ENCODE data around the gene ONECUT3.
"Not testable (repeated sequence)": the region's sequence is repeated elsewhere in the genome, so short reads cannot be mapped to it uniquely, and the experiment has no call there.

The ONECUT3 gene

DNA sequence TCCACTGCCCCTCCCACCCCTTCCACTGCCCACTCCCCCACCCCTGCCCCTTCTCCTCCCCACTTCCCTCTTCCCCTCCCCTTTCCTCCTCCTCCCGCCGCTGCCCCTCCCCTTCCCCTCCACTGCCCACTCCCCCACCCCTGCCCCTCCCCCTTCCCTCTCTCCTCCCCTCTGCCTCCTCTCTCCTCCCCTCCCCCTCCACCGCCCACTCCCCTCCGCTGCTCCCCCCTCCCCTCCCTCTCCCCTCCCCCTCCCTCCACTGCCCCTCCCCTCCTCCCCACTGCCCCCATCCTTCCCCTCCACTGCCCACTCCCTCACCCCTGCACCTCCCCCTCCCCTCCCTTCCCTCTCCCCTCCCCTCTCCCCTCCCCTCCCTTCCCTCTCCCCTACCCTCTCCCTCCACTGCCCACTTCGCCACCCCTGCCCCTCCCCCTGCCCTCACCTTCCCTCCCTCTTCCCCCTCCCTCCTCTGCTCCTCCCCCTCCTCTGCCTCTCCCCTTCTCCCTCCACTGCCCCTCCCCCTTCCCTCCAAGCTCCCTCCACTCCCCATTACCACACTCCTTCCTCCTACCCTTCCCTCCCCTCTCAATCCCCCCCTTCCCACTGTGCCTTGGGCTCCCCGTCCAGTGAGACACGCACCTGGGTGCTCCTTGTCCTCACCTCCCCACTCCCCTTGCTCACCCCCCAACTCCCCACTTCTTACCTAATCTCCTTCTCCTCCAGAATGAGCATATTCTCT is 36.9 kb downstream of the ONECUT3 start:
- Mint-ChIP-seq H3K27me3 (ENCODE audit: low read depth) (peaks cover 52% of the 10 kb centered on the region), H3K27ac (no peak overlapping the region), H3K9me3 (no peaks in the 10 kb centered on the region), H3K4me1 (no peaks in the 10 kb centered on the region), H3K4me3 (no peak overlapping the region), H3K36me3 (ENCODE audit: low read depth) (no peaks in the 10 kb centered on the region)
- no peak for TF ChIP-seq CTCF (IDR thresholded peaks at IDR 0.05; ENCODE audit: unreplicated experiment in 3 of 3)

- Mint-ChIP-seq H3K4me1 (no peaks in the 10 kb centered on the region), H3K9me3 (no peaks in the 10 kb centered on the region), H3K4me3 (no peak overlapping the region), H3K27ac (no peak overlapping the region), H3K27me3 (ENCODE audit: low read depth) (peaks cover 48% of the 10 kb centered on the region), H3K36me3 (ENCODE audit: low read depth) (no peaks in the 10 kb centered on the region)
- no peak for TF ChIP-seq CTCF (IDR thresholded peaks at IDR 0.05; ENCODE audit: unreplicated experiment in 3 of 3)
These were observed 38.6 kb downstream of the ONECUT3 start for GRCh38 chr19:1791879-1792278.

- TF ChIP-seq CTCF (IDR thresholded peaks at IDR 0.05; ENCODE audit: unreplicated experiment in 3 of 3): no peak
- H3K36me3 Mint-ChIP-seq (ENCODE audit: low read depth): no peaks in the 10 kb centered on the region
These were observed 41.3 kb downstream of the ONECUT3 start for GRCh38 chr19:1794424-1795172.

GRCh38 chr19:1796395-1797142 is 43.3 kb downstream of the ONECUT3 start:
- Mint-ChIP-seq H3K4me1 (no peaks in the 10 kb centered on the region), H3K9me3 (no peaks in the 10 kb centered on the region), H3K27ac (no peak overlapping the region), H3K4me3 (no peak overlapping the region), H3K27me3 (ENCODE audit: low read depth) (peaks cover 22% of the 10 kb centered on the region), H3K36me3 (ENCODE audit: low read depth) (no peaks in the 10 kb centered on the region)
- TF ChIP-seq CTCF (IDR thresholded peaks at IDR 0.05; ENCODE audit: unreplicated experiment in 3 of 3): no peak

More at GRCh38 chr19:1794424-1795172, 41.3 kb downstream of the ONECUT3 start:
- H3K4me3 Mint-ChIP-seq: no peak overlapping the region
- no peak overlapping the region for H3K27ac Mint-ChIP-seq
- peaks cover 34% of the 10 kb centered on the region for H3K27me3 Mint-ChIP-seq (ENCODE audit: low read depth)
- H3K4me1 Mint-ChIP-seq: no peaks in the 10 kb centered on the region
- H3K9me3 Mint-ChIP-seq: no peaks in the 10 kb centered on the region

GRCh38 chr19:1797313-1797712 is 44.0 kb downstream of the ONECUT3 start:
- not testable (repeated sequence) for H3K4me3 Mint-ChIP-seq; H3K9me3 Mint-ChIP-seq; H3K27ac Mint-ChIP-seq; H3K4me1 Mint-ChIP-seq; H3K36me3 Mint-ChIP-seq (ENCODE audit: low read depth)
- H3K27me3 Mint-ChIP-seq (ENCODE audit: low read depth): peaks cover 21% of the 10 kb centered on the region

DNA sequence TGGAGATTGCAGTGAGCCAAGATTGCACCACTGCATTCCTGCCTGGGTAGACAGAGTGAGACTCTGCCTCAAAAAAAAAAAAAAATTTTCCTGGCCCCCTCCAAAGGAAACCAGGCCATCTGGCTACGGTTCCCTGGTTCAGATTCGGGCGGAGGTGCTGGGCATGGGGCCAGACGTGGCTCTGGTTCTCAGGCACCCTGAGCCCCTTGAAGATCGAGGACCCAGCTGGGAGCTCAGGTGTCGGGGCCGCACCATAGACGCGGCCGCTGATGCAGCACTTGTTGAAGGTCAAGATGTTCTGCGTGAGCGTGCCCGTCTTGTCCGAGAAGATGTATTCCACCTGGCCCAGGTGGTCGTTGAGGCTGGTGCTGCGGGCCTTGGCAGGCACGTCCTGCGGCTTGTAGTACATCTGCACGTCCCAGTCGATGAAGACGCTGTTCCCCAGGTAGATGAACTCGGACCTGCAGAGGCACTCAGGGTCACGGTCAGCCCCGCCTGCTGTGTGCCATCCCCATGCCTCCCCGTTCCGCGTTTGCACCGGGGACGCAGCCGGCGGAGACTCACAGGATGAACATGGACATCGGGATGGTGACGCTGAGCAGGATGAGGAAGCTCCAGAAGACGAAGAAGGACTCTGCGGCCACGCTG is 46.5 kb downstream of the ONECUT3 start:
- TF ChIP-seq CTCF (IDR thresholded peaks at IDR 0.05; ENCODE audit: unreplicated experiment in 3 of 3): no peak
- no peaks in the 10 kb centered on the region for H3K4me1 Mint-ChIP-seq

More for the DNA sequence above, 46.5 kb downstream of the ONECUT3 start:
- Mint-ChIP-seq H3K4me3 (no peak overlapping the region), H3K27ac (no peak overlapping the region), H3K27me3 (ENCODE audit: low read depth) (peaks cover 12% of the 10 kb centered on the region), H3K9me3 (no peaks in the 10 kb centered on the region), H3K36me3 (ENCODE audit: low read depth) (no peaks in the 10 kb centered on the region)
